CD14-positive monocyte (primary cell): ENCODE results near the gene NPAT. TPM values are rescaled to one million over a fixed set of nuclear protein-coding genes. Genes with fewer than 3 reads are reported as not detected.

ENCODE experiments used
- DNase-seq, 3 donors: peaks; one replicate each; pipeline ENCODE4 v3.0.0-alpha.2; 2011 to 2022
- H2AFZ ChIP-seq: 2 replicates; pipeline ENCODE4 v1.6.0; 2012; ENCODE audit warnings: mild to moderate bottlenecking, low read depth, low read length, inconsistent platforms; ENCODE audit not compliant: insufficient read depth, poor library complexity, severe bottlenecking
- H3K27ac ChIP-seq, 2 donors: 1 replicate in 1 of 2; 2 replicates in 1 of 2; pipeline ENCODE4 v1.5.1; 2012 to 2013; ENCODE audit warnings: low read length in 2 of 2, control low read depth in 1 of 2, inconsistent platforms in 1 of 2, low read depth in 1 of 2, mild to moderate bottlenecking in 1 of 2
- H3K27me3 ChIP-seq, 2 donors: one replicate each; pipeline versions ENCODE4 v1.6.0 to v1.6.1; 2011 to 2013; ENCODE audit warnings: low read length in 2 of 2; ENCODE audit not compliant: control insufficient read depth in 2 of 2, insufficient read depth in 2 of 2
- H3K36me3 ChIP-seq, 2 donors: replicated peaks in 1 of 2; 1 replicate in 1 of 2; 2 replicates in 1 of 2; pipeline versions ENCODE4 v1.5.1 to v1.6.1; 2012 to 2013; ENCODE audit warnings: low read length in 2 of 2, control low read depth in 1 of 2, inconsistent platforms in 1 of 2, mild to moderate bottlenecking in 1 of 2; ENCODE audit not compliant: insufficient read depth in 2 of 2, control insufficient read depth in 1 of 2
- H3K4me1 ChIP-seq, 2 donors: 1 replicate in 1 of 2; 2 replicates in 1 of 2; pipeline versions ENCODE4 v1.5.1 to v1.6.1; 2012 to 2013; ENCODE audit warnings: low read length in 2 of 2, control low read depth in 1 of 2, inconsistent platforms in 1 of 2, mild to moderate bottlenecking in 1 of 2, moderate library complexity in 1 of 2; ENCODE audit not compliant: insufficient read depth in 2 of 2, control insufficient read depth in 1 of 2
- H3K4me2 ChIP-seq: replicated peaks from 2 replicates; pipeline ENCODE3; 2012; ENCODE audit warnings: low read length, moderate library complexity, mild to moderate bottlenecking; ENCODE audit not compliant: poor library complexity, severe bottlenecking; ENCODE audit errors: extremely low read depth
- H3K4me3 ChIP-seq, 3 experiments: fragments of 200-600 bp in 1 of 3; sonication (generic) in 1 of 3; replicated peaks in 1 of 3; 1 replicate in 2 of 3; 2 replicates in 1 of 3; pipeline ENCODE4 v1.5.1; 2011 to 2013; ENCODE audit warnings: low read length in 3 of 3, mild to moderate bottlenecking in 3 of 3, control low read depth in 2 of 3, low read depth in 2 of 3, inconsistent platforms in 1 of 3, moderate library complexity in 1 of 3
- H3K79me2 ChIP-seq: 2 replicates; pipeline ENCODE4 v1.6.0; 2012; ENCODE audit warnings: mild to moderate bottlenecking, control low read depth, inconsistent platforms, low read length, moderate library complexity; ENCODE audit not compliant: insufficient read depth
- H3K9ac ChIP-seq: 2 replicates; pipeline ENCODE4 v1.6.0; 2017; ENCODE audit warnings: low read length, mild to moderate bottlenecking; ENCODE audit not compliant: insufficient read depth, poor library complexity, severe bottlenecking
- H3K9me3 ChIP-seq, 2 donors: replicated peaks in 1 of 2; 1 replicate in 1 of 2; 2 replicates in 1 of 2; pipeline versions ENCODE4 v1.5.1 to v1.6.1; 2012 to 2013; ENCODE audit warnings: low read length in 2 of 2, control low read depth in 1 of 2; ENCODE audit not compliant: control insufficient read depth in 1 of 2, insufficient read depth in 1 of 2
- H4K20me1 ChIP-seq: 2 replicates; pipeline ENCODE4 v1.6.0; 2012; ENCODE audit warnings: mild to moderate bottlenecking, low read length, control low read depth, moderate library complexity; ENCODE audit not compliant: insufficient read depth
- H3K27ac Mint-ChIP-seq, 7 donors: one replicate each; pipeline ENCODE4 v1.8.0; 2020; ENCODE audit warnings: mild to moderate bottlenecking in 7 of 7, mixed read lengths in 7 of 7, moderate library complexity in 6 of 7, inconsistent platforms in 2 of 7
- H3K27me3 Mint-ChIP-seq, 3 donors: one replicate each; pipeline ENCODE4 v1.8.0; 2021 to 2022; ENCODE audit warnings: low read depth in 3 of 3, mild to moderate bottlenecking in 3 of 3, mixed read lengths in 3 of 3, moderate library complexity in 3 of 3, inconsistent platforms in 1 of 3
- H3K36me3 Mint-ChIP-seq, 2 donors: one replicate each; pipeline ENCODE4 v1.8.0; 2020; ENCODE audit warnings: mixed read lengths in 2 of 2, inconsistent platforms in 1 of 2, mild to moderate bottlenecking in 1 of 2
- H3K4me1 Mint-ChIP-seq: one replicate; pipeline ENCODE4 v1.8.0; 2020; ENCODE audit warnings: mild to moderate bottlenecking, mixed read lengths
- H3K4me3 Mint-ChIP-seq, 2 donors: one replicate each; pipeline ENCODE4 v1.8.0; 2020; ENCODE audit warnings: mild to moderate bottlenecking in 2 of 2, mixed read lengths in 2 of 2, moderate library complexity in 1 of 2
- H3K9me3 Mint-ChIP-seq, 7 donors: one replicate each; pipeline ENCODE4 v1.8.0; 2020 to 2022; ENCODE audit warnings: mixed read lengths in 7 of 7, mild to moderate bottlenecking in 6 of 7, moderate library complexity in 6 of 7, inconsistent platforms in 2 of 7
- CTCF ChIP-seq: fragments of 200-600 bp; IDR thresholded peaks from one replicate; pipeline ENCODE4 v1.8.0; 2022; ENCODE audit warnings: antibody characterized with exemption, mild to moderate bottlenecking
- WGBS: methylation state at CpG from one replicate; pipeline ENCODE4 v1.1.5; 2013; ENCODE audit warnings: missing lambda C conversion rate; ENCODE audit not compliant: insufficient coverage; 5-methylcytosine and 5-hydroxymethylcytosine counted together
- intact Hi-C, 2 donors: fragments of 100-400 bp; cut with micrococcal nuclease; formaldehyde crosslinking; loops; one replicate each; pipeline versions ENCODE4 v1.15.0 to v1.15.1; 2023
- polyA plus RNA-seq, 3 donors: library from polyadenylated mRNA; depleted of rRNA in 1 of 3; unstranded in 2 of 3; stranded (reverse) in 1 of 3; fragments of 300-500 nt in 2 of 3; fragments of >200 nt in 1 of 3; fragmentation: Illumina TruSeq in 2 of 3; gene quantifications; 1 replicate in 2 of 3; 2 replicates in 1 of 3; pipeline ENCODE4 v1.2.3, GENCODE V29; 2012 to 2021

NPAT gene
- polyA plus RNA-seq, 3 donors, result 3.7 to 5.0 (median 4.1) TPM

GRCh38 chr11:108221371-108221770 is 1.1 kb downstream of the NPAT start:
- no peaks in the 10 kb centered on the region for H3K9me3 Mint-ChIP-seq
- peak overlapping the region in 1 of 2 donors; percentile 99 for H3K27ac ChIP-seq
- H3K4me3 ChIP-seq, result peak overlapping the region; percentile 49 to 89 (median 72)
- DNase-seq, result no peak
- peaks cover 11% of the 10 kb centered on the region for H4K20me1 ChIP-seq
- no peaks in the 10 kb centered on the region for H3K36me3 ChIP-seq
- H3K9ac ChIP-seq, result peak overlapping the region; percentile 86
- H3K27me3 Mint-ChIP-seq, result peaks cover 0 to 3% (median 0%) of the 10 kb centered on the region in 3 donors
- H3K27ac Mint-ChIP-seq, result peak overlapping the region in 4 of 7 donors; percentile 20 to 72 (median 66)
- peak overlapping the region; percentile 69 for H2AFZ ChIP-seq
- WGBS, result 0% methylated on average over 6 of the region's 12 CpGs
- no peaks in the 10 kb centered on the region for H3K27me3 ChIP-seq
- TF ChIP-seq CTCF, result no peak
- H3K4me1 ChIP-seq, result peaks cover 49 to 64% of the 10 kb centered on the region in 2 donors
- peaks cover 38% of the 10 kb centered on the region for H3K4me1 Mint-ChIP-seq
- intact Hi-C loops, result loop anchor here (5.0 to 10.0 kb wide), 3 partner anchors 97 to 273 kb away; partner anchors contain the start of genes ACAT1 (in 1 of the 2), C11orf65 (in 1 of the 2) and POGLUT3 (in 1 of the 2)
- peaks cover 8 to 9% of the 10 kb centered on the region in 2 donors for H3K36me3 Mint-ChIP-seq
- no peaks in the 10 kb centered on the region for H3K9me3 ChIP-seq
- peak overlapping the region; percentile 91 for H3K4me2 ChIP-seq
- H3K4me3 Mint-ChIP-seq, result peak overlapping the region in 1 of 2 donors; percentile 98
- H3K79me2 ChIP-seq, result peaks cover 87% of the 10 kb centered on the region

GRCh38 chr11:108220721-108221336 is 1.6 kb downstream of the NPAT start:
- no peaks in the 10 kb centered on the region for H3K9me3 ChIP-seq
- TF ChIP-seq CTCF, result no peak
- H2AFZ ChIP-seq, result peak overlapping the region; percentile 69
- H3K79me2 ChIP-seq, result peaks cover 87% of the 10 kb centered on the region
- peak overlapping the region; percentile 91 for H3K4me2 ChIP-seq
- peaks cover 11% of the 10 kb centered on the region for H4K20me1 ChIP-seq
- Mint-ChIP-seq H3K27ac (peak overlapping the region in 6 of 7 donors; percentile 20 to 77 (median 61)), H3K27me3 (peaks cover 0 to 3% (median 0%) of the 10 kb centered on the region in 3 donors), H3K4me1 (peaks cover 33% of the 10 kb centered on the region), H3K9me3 (no peaks in the 10 kb centered on the region), H3K4me3 (peak overlapping the region in 1 of 2 donors; percentile 98), H3K36me3 (peaks cover 3 to 5% of the 10 kb centered on the region in 2 donors)
- peak overlapping the region in 1 of 2 donors; percentile 99 for H3K27ac ChIP-seq
- H3K27me3 ChIP-seq, result no peaks in the 10 kb centered on the region
- peaks cover 46 to 59% of the 10 kb centered on the region in 2 donors for H3K4me1 ChIP-seq
- WGBS, result 19% methylated on average over 2 of the region's 5 CpGs
- intact Hi-C loops, result loop anchor here (5.0 to 10.0 kb wide), 3 partner anchors 96 to 274 kb away; partner anchors contain the start of genes ACAT1 (in 1 of the 2), C11orf65 (in 1 of the 2) and POGLUT3 (in 1 of the 2)
- no peak for DNase-seq
- H3K9ac ChIP-seq, result peak overlapping the region; percentile 86
- no peaks in the 10 kb centered on the region for H3K36me3 ChIP-seq
- H3K4me3 ChIP-seq, result peak overlapping the region in 2 of 3 experiments; percentile 49 to 89
